Mucosa of rectum (tissue), 2 donors: ENCODE measurements around the gene BCO2.

Source experiments
- H3K27ac ChIP-seq, 2 donors: one replicate each; pipeline ENCODE4 v1.7.0; 2013; ENCODE audit warnings: inconsistent platforms in 2 of 2, low read depth in 2 of 2, low read length in 2 of 2
- H3K27me3 ChIP-seq, 2 donors: one replicate each; pipeline ENCODE4 v1.7.0; 2013; ENCODE audit warnings: low read length in 2 of 2; ENCODE audit not compliant: control insufficient read depth in 2 of 2, insufficient read depth in 2 of 2
- H3K36me3 ChIP-seq, 2 donors: one replicate each; pipeline ENCODE4 v1.7.0; 2013; ENCODE audit warnings: low read length in 2 of 2; ENCODE audit not compliant: control insufficient read depth in 2 of 2, insufficient read depth in 2 of 2
- H3K4me1 ChIP-seq, 2 donors: one replicate each; pipeline ENCODE4 v1.7.0; 2013; ENCODE audit warnings: low read length in 2 of 2, mild to moderate bottlenecking in 1 of 2; ENCODE audit not compliant: control insufficient read depth in 2 of 2, insufficient read depth in 2 of 2
- H3K4me3 ChIP-seq, 2 donors: one replicate each; pipeline ENCODE4 v1.7.0; 2013; ENCODE audit warnings: low read length in 2 of 2
- H3K9ac ChIP-seq, 2 donors: one replicate each; pipeline ENCODE4 v1.7.0; 2013; ENCODE audit warnings: low read length in 2 of 2, low read depth in 1 of 2, mild to moderate bottlenecking in 1 of 2
- H3K9me3 ChIP-seq, 2 donors: one replicate each; pipeline ENCODE4 v1.7.0; 2013; ENCODE audit warnings: low read length in 2 of 2; ENCODE audit not compliant: control insufficient read depth in 2 of 2
- donor health status: healthy.
- donor health status: Normal muscosa, but diverticular disease.

BCO2 gene

DNA sequence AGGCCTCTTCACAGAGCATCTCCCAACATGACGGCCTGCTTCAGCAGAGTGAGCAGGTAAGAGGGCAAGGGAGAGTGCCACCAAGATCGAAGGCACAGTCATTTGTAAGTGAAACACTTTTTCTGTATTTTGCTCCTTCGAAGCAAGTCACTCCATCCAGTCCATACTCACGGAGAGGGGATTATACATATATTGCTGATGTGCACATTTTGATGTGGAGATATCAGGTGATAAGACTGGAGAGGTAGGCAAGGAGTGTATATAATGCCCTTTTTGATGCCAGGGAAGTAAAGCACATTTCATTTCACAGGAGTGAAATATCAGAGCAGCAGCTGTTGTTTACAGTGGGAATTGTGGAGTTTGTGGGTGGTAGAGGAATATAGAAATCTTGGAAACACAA lies 62.1 kb downstream of the BCO2 start:
- H3K9ac ChIP-seq: no peak overlapping the region
- H3K27me3 ChIP-seq: no peaks in the 10 kb centered on the region
- no peak overlapping the region for H3K27ac ChIP-seq
- no peaks in the 10 kb centered on the region for H3K9me3 ChIP-seq
- H3K4me3 ChIP-seq: no peak overlapping the region
- no peaks in the 10 kb centered on the region for H3K4me1 ChIP-seq
- peaks cover 17 to 21% of the 10 kb centered on the region in 2 donors for H3K36me3 ChIP-seq

DNA sequence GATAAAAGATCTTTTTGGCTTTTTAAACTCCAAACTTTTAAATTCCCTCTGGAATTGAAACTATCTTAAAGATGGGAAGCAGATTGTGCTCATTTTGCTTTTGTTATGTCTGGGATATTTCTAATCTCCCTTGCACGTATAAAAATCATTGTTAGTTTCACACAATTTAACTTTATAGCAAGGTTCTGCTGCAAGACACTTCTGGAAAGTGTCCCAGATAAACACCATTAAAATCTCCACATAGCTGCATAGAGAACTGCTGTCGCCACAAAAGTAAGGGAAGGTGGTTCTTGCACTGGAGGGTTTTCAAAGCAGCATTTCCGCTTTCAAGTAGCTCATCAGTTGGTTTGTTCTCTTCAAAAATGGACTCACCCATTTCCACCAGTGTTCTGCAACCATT lies 62.7 kb downstream of the BCO2 start:
- no peaks in the 10 kb centered on the region for H3K9me3 ChIP-seq
- H3K4me1 ChIP-seq: no peaks in the 10 kb centered on the region
- no peak overlapping the region for H3K27ac ChIP-seq
- H3K27me3 ChIP-seq: no peaks in the 10 kb centered on the region
- H3K4me3 ChIP-seq: no peak overlapping the region
- no peak overlapping the region for H3K9ac ChIP-seq
- peaks cover 17 to 21% of the 10 kb centered on the region in 2 donors for H3K36me3 ChIP-seq

DNA sequence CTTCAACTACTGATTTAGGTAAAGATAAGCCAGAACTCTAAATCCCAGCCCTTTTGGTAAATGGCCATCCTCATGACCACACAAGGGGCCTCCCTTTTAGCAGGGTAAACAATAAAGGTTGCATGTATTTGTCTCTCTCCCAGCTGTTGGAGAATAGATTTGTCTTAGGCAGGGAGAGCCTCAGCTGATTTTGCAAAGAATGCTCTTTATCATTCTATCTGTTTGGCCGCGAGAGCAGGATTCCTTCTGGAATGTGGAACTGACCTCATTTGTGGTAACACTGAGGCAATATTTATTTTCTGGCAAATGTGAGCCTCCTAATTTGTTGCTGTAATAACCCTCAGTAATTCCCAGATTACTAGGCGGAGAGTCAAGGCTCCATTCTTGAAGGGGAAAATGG lies 66.2 kb downstream of the BCO2 start:
- H3K4me3 ChIP-seq: no peak overlapping the region
- no peak overlapping the region for H3K27ac ChIP-seq
- H3K4me1 ChIP-seq: no peaks in the 10 kb centered on the region
- no peak overlapping the region for H3K9ac ChIP-seq
- H3K9me3 ChIP-seq: no peaks in the 10 kb centered on the region
- no peaks in the 10 kb centered on the region for H3K27me3 ChIP-seq
- H3K36me3 ChIP-seq: peaks cover 10 to 12% of the 10 kb centered on the region in 2 donors

DNA sequence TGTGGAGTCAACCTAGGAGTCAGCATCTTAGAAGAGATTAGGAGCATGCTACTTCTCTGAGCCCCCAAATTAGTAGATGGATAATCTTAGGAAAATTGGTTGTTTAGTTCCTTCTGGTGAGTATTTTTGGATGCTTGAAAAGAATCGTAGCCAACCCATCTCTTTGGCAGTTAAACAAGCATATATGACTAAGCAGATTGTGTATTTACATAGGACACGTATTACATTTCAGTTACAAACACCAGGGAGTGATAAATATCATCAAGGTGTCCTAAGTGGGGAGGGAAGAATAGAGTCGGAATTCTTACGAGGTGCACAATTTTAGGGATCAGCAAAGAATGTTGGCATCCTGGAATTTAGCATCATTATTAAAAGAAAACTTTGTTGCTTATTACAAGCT lies 71.9 kb downstream of the BCO2 start:
- Histone ChIP-seq H3K27ac (no peak overlapping the region), H3K9ac (no peak overlapping the region), H3K4me3 (no peak overlapping the region), H3K4me1 (no peaks in the 10 kb centered on the region), H3K27me3 (no peaks in the 10 kb centered on the region), H3K36me3 (no peaks in the 10 kb centered on the region), H3K9me3 (no peaks in the 10 kb centered on the region)

DNA sequence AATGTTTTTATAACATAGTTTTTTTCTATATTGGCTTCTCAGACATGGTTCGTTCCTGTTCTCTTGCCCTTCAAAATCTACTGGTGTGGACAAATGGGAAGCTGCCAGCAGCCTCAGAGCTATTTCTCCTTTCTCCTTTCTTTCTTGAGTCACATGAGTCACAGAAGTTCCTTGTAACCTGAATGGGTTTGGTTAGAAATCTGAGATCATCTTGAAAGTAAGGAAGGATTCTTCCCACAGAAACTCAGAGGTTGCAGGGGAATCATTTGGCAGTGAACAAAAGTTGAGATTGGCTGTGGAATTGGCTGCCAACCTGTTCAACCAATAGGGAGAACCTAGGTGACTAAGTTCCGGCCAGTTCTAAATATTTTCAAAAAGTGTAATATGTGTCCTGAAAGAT lies 72.9 kb downstream of the BCO2 start:
- no peaks in the 10 kb centered on the region for H3K27me3 ChIP-seq
- no peaks in the 10 kb centered on the region for H3K4me1 ChIP-seq

DNA sequence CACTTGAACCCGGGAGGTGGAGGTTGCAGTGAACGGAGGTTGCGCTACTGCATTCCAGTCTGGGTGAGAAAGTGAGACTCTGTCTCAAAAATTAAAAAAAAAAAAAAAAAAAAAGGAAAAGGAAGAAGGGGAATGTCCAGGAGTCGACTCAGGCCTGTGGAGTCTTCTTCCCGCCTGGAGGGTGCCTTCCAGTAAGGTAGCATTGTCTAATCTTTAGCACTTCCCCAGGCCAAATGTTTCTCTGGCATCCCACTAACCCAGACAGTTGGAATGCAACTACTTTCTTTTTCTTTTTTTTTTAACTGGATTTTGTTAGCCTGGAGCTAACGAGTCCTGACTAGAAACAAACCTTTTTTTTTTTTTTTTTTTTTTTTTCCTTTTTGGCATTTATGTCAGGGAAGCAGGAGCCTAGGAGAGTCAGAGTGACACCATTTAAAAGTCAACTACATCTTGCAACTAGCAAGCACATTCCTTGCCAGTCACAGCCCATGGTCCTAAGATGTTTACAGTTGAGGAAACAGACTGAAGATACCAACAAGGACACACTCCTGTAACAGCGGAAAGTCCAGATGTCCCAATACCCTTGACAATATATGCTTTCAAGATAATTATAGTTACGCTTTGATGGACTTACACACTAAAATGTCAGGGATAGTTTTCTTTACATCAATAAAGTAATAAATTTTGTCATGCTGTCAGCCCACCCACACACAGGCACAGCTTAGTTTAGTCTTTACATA lies 74.7 kb downstream of the BCO2 start:
- Histone ChIP-seq H3K9me3 (no peaks in the 10 kb centered on the region), H3K27ac (no peak overlapping the region), H3K9ac (no peak overlapping the region), H3K36me3 (no peaks in the 10 kb centered on the region), H3K4me3 (no peak overlapping the region), H3K27me3 (no peaks in the 10 kb centered on the region), H3K4me1 (no peaks in the 10 kb centered on the region)

More for the DNA sequence above, 72.9 kb downstream of the BCO2 start:
- Histone ChIP-seq H3K9ac (no peak overlapping the region), H3K27ac (no peak overlapping the region), H3K36me3 (no peaks in the 10 kb centered on the region), H3K4me3 (no peak overlapping the region), H3K9me3 (no peaks in the 10 kb centered on the region)

DNA sequence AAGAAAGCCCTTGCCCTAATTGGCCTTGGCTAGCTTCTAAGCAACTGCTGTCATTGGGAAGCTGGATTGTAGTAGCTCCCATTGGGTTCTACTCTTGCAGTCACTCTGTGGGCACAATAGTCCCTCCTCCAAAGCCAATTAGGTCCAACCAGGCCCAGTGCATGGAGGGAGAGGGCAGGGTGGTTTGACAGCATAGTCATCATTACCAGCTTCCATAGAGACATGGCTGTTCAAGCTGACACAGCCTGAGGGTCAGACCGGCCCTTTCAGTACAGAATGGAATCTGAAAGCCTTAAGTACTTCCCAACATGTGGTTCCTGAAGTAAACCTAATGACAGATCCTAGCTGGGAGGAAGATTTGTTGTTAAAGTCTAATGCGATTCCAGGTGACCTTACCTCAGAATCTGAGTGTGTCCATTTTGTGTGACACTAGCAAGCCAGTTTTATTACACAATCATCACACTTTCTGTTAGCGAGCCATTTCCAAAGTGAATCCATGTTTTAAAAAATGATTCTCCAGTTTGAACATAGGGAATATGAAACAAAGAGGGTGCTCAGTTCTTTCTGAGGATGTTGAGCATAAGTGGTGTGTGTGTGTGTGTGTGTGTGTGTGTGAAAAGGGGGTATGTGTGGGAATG lies 78.4 kb downstream of the BCO2 start:
- Histone ChIP-seq H3K4me3 (no peak overlapping the region), H3K36me3 (no peaks in the 10 kb centered on the region), H3K9me3 (no peaks in the 10 kb centered on the region), H3K9ac (no peak overlapping the region), H3K27me3 (no peaks in the 10 kb centered on the region), H3K27ac (no peak overlapping the region), H3K4me1 (no peaks in the 10 kb centered on the region)

DNA sequence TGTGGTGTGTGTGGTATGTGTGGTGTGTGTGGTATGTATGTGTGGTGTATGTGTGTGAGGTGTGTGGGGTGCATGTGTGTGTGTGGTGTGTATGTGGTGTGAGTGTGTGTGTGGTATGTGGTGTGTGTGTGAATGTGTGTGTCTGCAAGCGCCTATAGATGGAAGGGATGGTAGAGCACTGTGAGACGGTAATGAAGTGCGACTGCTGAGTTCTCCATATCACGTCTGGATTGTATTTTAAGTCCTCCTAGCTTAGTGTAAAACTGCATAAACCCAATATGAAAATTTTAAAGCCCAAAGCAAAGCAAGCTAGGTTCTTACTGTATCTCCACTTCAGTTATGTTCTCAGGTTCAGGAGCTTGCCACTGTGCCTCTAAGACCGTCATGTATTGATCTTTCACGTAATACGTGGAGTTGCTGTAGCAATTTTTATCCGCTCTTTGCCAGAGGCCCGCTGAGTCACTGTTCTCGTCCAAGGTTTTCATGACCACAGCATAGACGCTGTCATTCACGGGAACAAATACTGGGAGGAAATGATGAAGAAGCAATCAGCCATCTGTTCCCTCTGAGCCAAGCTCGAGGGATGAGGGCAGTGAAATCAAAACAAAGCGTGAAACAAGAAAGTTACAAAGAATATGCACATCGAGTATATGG lies 79.9 kb downstream of the BCO2 start:
- H3K36me3 ChIP-seq: no peaks in the 10 kb centered on the region
- no peak overlapping the region for H3K27ac ChIP-seq
- H3K27me3 ChIP-seq: no peaks in the 10 kb centered on the region
- no peaks in the 10 kb centered on the region for H3K9me3 ChIP-seq
- H3K9ac ChIP-seq: no peak overlapping the region
- no peaks in the 10 kb centered on the region for H3K4me1 ChIP-seq
- H3K4me3 ChIP-seq: no peak overlapping the region

DNA sequence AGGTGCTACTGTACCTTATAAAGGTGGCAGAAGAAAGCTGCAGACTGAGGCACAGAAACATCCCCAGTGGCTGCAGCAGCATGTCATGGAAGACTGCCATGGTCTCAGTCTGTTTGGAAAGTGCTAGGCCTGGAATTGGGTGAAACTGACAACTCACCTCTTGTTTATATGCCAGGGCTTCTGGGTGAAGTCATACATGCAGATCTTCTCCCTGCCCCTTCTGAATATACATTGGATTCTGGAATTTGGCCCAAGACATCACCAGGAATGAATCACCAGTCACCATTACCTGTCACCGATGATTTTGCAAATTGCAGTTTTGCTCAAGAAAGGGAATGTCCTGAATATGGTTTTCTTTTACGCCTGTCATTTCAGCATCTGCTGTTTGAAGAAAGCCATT lies 85.2 kb downstream of the BCO2 start, which contains the start of gene PLET1:
PLET1 (minus strand) TSS at position 371 of the 400 bp plus-strand sequence; CDS start at position 100, 271 bp downstream.
- Histone ChIP-seq H3K4me3 (no peak within 1 kb of the TSS), H3K9ac (no peak within 1 kb of the TSS), H3K36me3 (no peaks in the 10 kb centered on the region), H3K4me1 (no peaks in the 10 kb centered on the region), H3K9me3 (no peaks in the 10 kb centered on the region), H3K27ac (no peak within 1 kb of the TSS), H3K27me3 (no peaks in the 10 kb centered on the region)

DNA sequence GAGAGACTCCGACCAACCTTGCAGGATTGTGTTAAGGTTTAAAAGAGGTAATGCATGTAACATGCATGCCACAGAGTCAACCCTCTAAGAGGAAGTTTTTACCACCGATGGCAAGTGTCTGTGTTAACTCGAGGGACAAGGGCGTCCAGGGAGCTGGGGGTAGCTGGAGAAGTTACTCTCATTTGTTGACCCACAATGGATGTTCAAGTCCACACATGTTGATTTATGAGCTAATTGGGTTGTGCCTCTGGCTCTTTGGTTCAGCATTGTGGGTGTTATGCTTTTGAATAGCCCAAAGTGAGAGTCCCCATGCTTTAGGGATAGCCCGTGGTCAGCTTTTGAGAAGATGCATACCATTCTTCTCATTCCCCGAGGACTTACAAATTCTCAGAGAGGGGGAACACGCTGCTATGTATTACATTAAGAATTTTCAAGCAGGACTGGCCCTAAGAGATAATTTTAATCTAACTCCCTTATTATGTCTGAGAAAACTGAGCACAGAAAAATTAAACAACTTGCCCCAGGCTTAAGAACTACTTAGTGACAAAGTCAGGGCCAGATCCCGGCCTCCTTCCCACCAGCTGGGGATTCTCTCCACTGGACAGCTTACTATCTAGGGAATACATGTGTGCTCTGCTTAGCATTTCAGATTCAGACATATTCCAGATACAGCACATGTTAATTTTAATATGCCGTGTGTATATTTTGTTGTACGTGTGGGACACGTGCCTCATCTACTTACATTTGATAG lies 90.5 kb downstream of the BCO2 start:
- Histone ChIP-seq H3K9me3 (no peaks in the 10 kb centered on the region), H3K4me3 (no peak overlapping the region), H3K36me3 (no peaks in the 10 kb centered on the region), H3K27me3 (no peaks in the 10 kb centered on the region), H3K27ac (no peak overlapping the region), H3K9ac (no peak overlapping the region), H3K4me1 (no peaks in the 10 kb centered on the region)
